Glutamatergic neuron (in vitro differentiated cells): ENCODE results near the gene SPATA13. TPM values are rescaled to one million over a fixed set of nuclear protein-coding genes. Genes with fewer than 3 reads are reported as not detected.

Experiments
- DNase-seq: peaks from one replicate; pipeline ENCODE4 v3.0.0; 2022
- H3K27ac Mint-ChIP-seq: one replicate; pipeline ENCODE4 v1.8.0; 2020; ENCODE audit warnings: mild to moderate bottlenecking, mixed read lengths, inconsistent platforms; ENCODE audit not compliant: unreplicated experiment
- H3K27me3 Mint-ChIP-seq: one replicate; pipeline ENCODE4 v1.8.0; 2020; ENCODE audit warnings: mild to moderate bottlenecking, moderate library complexity, mixed read lengths, inconsistent platforms; ENCODE audit not compliant: unreplicated experiment
- H3K36me3 Mint-ChIP-seq: one replicate; pipeline ENCODE4 v1.8.0; 2020; ENCODE audit warnings: mild to moderate bottlenecking, mixed read lengths, inconsistent platforms; ENCODE audit not compliant: unreplicated experiment
- H3K4me1 Mint-ChIP-seq: one replicate; pipeline ENCODE4 v1.8.0; 2020; ENCODE audit warnings: mild to moderate bottlenecking, low read depth, mixed read lengths, inconsistent platforms; ENCODE audit not compliant: unreplicated experiment
- H3K4me3 Mint-ChIP-seq: one replicate; pipeline ENCODE4 v1.8.0; 2020; ENCODE audit warnings: mild to moderate bottlenecking, mixed read lengths, inconsistent platforms; ENCODE audit not compliant: unreplicated experiment
- H3K9me3 Mint-ChIP-seq: one replicate; pipeline ENCODE4 v1.8.0; 2020; ENCODE audit warnings: mild to moderate bottlenecking, moderate library complexity, mixed read lengths, inconsistent platforms; ENCODE audit not compliant: unreplicated experiment
- CTCF ChIP-seq: fragments of 200-600 bp; sonication (generic); IDR thresholded peaks from one replicate; pipeline ENCODE4 v1.5.0; 2021; ENCODE audit not compliant: partially characterized antibody, unreplicated experiment
- total RNA-seq: library from RNA; stranded (reverse); fragmentation: NEBNext Ultra II Directional; extraction: Animal tissue kit (Norgen Biotek cat#: 25700); gene quantifications from one replicate; pipeline ENCODE4 v1.2.1, GENCODE V29; 2021; ENCODE audit not compliant: unreplicated experiment

Gene SPATA13
- total RNA-seq, 1 donor from 2014 or later, result 7.4 TPM

DNA sequence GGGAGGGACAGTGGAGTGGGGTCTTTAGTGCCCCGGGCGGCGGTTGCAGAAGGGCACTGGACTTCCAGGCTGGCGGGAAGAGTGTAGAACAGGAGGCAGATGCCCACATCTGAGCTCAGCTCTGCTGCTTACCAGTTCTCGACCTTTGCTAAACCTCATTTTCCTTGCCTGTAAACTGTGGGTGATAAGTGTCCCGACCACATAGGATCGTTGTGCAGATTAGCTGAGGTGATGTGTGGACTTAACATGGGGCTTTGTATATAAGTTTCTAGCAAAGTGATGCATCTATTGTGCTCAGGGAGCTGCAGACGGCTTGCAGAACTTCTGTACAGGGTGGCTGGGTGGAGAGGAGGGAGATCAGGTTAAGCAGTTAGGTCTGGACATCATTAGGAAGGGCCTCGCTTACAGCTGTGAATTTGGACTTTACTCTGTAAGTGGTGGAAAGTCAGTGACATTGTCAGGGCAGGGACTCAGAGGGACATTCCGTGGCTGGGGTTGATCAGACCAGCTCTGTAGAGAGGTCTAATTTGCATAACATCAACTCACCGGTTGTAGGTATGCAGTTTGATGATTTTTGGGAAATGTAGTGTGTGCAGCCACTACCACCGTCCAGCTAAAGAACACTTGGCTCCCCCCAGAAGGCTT lies 70.0 kb downstream of the SPATA13 start:
- Mint-ChIP-seq H3K9me3 (no peaks in the 10 kb centered on the region), H3K27me3 (no peaks in the 10 kb centered on the region), H3K4me3 (no peak overlapping the region), H3K36me3 (no peaks in the 10 kb centered on the region), H3K4me1 (peaks cover 3% of the 10 kb centered on the region), H3K27ac (no peak overlapping the region)
- no peak for DNase-seq
- no peak for TF ChIP-seq CTCF

GRCh38 chr13:24231377-24231776 lies 70.9 kb downstream of the SPATA13 start:
- H3K4me1 Mint-ChIP-seq, result peaks cover 3% of the 10 kb centered on the region
- H3K36me3 Mint-ChIP-seq, result no peaks in the 10 kb centered on the region
- no peak overlapping the region for H3K4me3 Mint-ChIP-seq
- no peak overlapping the region for H3K27ac Mint-ChIP-seq
- H3K9me3 Mint-ChIP-seq, result no peaks in the 10 kb centered on the region
- DNase-seq, result no peak
- H3K27me3 Mint-ChIP-seq, result no peaks in the 10 kb centered on the region
- TF ChIP-seq CTCF, result no peak

GRCh38 chr13:24232037-24232436 lies 71.5 kb downstream of the SPATA13 start:
- no peak overlapping the region for H3K27ac Mint-ChIP-seq
- H3K4me3 Mint-ChIP-seq, result no peak overlapping the region
- H3K27me3 Mint-ChIP-seq, result no peaks in the 10 kb centered on the region
- peaks cover 3% of the 10 kb centered on the region for H3K4me1 Mint-ChIP-seq
- no peak for DNase-seq
- no peaks in the 10 kb centered on the region for H3K9me3 Mint-ChIP-seq
- H3K36me3 Mint-ChIP-seq, result no peaks in the 10 kb centered on the region
- no peak for TF ChIP-seq CTCF

DNA sequence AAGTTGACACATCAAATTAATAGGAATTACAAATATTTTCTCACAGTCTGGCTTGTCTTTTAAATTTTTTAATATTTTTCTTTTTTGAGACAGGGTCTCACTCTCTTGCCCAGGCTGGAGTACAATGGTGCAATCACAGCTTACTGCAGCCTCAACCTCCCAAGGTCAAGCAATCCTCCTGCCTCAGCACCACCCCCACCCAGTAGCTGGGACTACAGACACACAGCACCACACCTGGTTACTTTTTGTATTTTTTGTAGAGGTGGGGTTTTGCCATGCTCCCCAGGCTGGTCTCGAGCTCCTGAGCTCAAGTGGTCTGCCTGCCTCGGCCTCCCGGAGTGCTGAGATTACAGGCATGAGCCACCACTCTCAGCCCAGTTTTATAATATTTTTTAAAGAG lies 72.0 kb downstream of the SPATA13 start:
- DNase-seq, result no peak
- no peak for TF ChIP-seq CTCF
- no peak overlapping the region for H3K27ac Mint-ChIP-seq
- no peaks in the 10 kb centered on the region for H3K9me3 Mint-ChIP-seq
- no peak overlapping the region for H3K4me3 Mint-ChIP-seq
- H3K4me1 Mint-ChIP-seq, result peaks cover 3% of the 10 kb centered on the region
- H3K36me3 Mint-ChIP-seq, result no peaks in the 10 kb centered on the region
- H3K27me3 Mint-ChIP-seq, result no peaks in the 10 kb centered on the region

DNA sequence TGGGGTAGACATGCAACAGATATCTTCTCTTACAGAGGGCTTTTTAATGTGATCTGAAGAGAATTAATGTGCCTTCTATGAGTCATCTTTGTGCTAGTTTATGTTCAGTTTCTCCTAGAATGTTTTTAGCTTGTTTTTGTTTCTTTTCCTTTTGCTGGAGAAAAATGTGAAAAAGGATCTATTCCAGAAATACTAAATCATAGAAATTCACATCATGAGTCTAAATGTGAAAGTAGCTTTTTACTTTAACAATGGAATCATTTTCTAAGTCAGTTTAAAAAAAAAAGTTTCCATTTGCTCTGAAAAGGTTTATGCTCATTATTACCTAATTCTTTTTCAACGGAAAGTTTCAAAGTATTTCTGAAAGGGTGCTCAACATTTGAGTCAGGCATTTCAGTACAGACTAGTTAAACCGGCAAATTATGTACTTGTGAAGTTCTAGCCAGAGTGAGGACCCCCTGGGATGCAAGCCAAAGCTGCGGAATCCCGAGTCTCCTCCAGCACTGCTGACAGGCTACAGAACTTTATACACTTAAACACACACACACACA lies 72.9 kb downstream of the SPATA13 start:
- H3K27ac Mint-ChIP-seq, result no peak overlapping the region
- peaks cover 3% of the 10 kb centered on the region for H3K4me1 Mint-ChIP-seq
- no peaks in the 10 kb centered on the region for H3K36me3 Mint-ChIP-seq
- peaks cover 1% of the 10 kb centered on the region for H3K27me3 Mint-ChIP-seq
- no peak for TF ChIP-seq CTCF
- no peak overlapping the region for H3K4me3 Mint-ChIP-seq
- H3K9me3 Mint-ChIP-seq, result no peaks in the 10 kb centered on the region
- DNase-seq, result no peak
